Stimulated activated CD8-positive, alpha-beta memory T cell treated with anti-CD3 and anti-CD28 coated beads, Interleukin-12 subunit alpha, Interleukin-12 subunit beta, amount 100 ng/mL, for 1 hour (primary cell): ENCODE measurements around the gene CBX8.

Experiments
- DNase-seq: peaks from one replicate; pipeline ENCODE4 v3.0.0-alpha.2; 2020; ENCODE audit warnings: low read depth

The CBX8 gene

DNA sequence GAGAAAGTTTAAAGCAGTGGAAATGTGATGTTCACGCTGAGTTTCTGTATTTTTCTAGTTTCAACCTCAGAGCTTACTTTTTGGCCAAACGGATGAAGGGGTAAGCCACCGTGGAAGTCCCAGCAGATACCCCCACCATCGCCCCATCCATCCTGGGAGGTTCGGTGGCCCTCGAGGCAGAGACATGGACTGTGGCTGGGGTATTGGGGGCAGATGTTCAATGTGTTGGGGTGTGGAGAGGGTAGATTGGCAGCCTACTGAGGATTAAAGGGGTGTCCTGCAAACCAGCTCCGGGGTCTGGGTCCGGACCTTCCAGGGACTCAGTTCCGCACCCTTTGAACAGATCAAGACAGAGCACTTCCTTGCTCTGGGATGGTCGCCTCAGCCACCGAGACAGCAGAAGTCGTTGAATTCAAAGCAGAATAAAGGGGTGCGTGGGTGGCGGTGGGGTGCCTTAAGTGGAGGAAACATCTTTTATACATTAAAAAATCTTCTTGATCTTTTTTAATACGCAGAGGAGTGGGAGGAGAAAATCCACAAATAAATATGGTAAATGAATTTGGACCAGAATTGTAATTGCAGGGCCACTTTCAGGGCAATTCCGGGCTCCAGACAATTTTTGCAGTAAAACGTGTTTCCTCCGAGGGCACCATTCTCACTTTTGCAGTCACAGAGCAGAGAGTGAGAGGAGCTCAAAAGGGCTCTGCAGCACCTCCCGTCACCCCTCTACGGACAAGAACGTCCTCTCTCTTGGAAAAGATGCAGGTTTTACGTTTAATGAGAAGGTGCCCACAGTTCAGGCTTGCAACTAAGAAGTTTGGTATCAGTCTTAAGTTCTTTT, 8.2 kb upstream of the CBX8 start:
- no peak for DNase-seq

- no peak for DNase-seq
Measured at GRCh38 chr17:79803997-79804855, 7.3 kb upstream of the CBX8 start.

- DNase-seq, result no peak
Measured at GRCh38 chr17:79803421-79803996, 6.6 kb upstream of the CBX8 start.

DNA sequence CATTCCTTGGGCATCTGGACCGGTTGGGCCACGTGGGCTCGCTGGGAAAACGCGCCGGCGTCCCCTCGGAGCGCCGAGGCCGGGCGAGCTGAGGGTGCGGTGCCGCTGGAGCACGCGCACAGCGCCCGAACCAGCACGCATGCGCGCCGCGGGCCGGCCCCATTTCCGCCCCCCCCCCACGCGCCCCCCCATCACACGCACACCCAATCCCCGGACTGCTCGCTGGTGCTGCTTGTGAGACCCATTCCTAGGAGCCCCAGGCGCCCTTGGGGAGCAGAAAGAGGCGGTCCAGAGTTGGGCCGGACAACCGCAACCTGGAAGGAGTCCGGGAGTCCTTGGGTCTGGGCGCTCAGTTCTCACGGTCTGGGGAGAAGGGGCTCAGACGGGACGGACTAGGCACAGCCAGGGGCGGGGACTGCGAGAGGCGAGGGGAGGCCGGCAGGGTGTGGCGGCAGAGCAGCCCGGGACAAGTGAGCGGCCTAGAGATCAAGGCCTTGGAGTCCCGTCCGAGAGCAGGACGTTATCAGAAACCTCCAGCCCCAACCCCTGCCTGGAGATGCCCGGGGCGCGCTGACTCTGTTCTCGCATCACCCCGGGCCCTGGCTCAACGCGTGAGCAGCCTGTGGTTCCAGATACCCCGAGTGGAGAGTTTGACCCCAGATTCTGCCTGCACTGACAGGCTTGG, 6.0 kb upstream of the CBX8 start:
- no peak for DNase-seq

DNA sequence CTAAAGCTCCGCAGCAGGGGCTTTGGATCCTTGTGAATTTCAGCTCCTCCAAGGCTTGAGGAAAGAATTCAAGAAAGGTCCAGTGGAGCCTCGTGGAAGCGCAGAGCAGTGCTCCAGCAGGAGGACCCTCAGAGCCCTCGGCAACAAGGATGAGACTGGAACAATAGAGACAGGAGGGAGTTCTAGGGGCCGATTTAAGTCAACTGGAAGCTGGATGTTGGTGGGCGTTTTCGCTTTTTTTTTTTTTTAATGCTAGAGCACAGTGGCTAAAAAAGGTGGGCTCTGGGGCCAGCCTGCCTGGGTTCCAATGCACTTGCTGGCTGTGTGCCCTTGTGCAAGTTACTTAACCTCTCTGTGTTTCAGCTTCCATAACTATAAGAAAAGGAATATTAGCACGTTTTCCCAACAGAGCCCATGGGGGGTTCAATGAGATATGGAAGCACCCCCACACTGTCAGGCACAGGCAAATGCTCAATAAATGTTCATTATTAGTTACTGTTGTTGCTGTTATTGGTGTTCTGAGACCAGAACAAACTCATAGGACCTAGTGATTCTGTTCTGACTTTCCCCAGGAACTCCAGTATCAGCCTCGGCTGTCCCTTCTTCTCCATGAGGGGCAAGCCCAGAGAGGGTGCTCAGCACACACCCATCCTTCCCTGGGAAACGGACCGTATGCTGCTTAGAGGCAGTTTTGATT, 5.3 kb upstream of the CBX8 start:
- DNase-seq, result no peak

DNA sequence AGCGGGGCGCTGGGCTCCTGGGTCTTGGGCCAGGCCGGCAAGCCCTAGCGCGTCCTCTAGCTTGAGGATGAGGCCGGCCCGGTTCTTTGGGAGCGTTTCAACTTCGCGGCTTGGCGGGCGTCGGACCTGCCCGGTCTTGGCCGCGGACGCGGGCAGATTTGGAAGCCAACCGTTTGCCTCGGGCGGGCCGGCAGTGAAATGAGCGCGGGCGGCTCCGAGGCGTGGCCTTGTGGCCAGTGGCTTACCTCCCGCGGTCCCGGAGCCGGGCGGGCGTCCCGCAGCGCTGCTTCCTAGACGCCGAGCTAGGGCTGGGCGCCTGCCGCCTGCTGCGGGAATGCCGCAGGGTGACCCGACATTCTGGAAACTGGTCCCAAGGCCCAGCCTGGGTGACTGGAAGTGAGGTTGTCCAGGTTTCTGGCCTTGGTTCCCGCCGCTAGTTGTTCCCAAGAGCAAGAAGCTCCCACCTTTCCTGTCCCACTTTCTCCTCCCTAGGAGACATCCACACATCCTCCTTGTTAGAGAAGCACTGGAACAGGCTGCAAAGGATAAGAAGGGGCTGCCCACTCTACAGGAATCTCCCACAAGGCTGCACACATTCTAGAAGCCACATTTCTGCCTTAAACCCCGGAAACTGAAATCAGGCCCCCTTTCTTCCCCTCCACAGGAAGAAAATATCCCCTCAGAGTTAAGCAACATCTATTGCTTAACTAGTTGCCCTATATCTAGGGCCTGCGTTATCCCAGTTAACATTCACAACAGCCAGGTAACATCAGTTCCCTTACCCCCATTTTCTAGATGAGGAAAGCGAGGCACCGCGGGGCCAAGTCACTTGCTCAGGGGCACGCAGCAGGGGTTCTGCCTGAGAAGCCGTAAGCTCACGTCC, 4.5 kb upstream of the CBX8 start:
- DNase-seq, result no peak

DNA sequence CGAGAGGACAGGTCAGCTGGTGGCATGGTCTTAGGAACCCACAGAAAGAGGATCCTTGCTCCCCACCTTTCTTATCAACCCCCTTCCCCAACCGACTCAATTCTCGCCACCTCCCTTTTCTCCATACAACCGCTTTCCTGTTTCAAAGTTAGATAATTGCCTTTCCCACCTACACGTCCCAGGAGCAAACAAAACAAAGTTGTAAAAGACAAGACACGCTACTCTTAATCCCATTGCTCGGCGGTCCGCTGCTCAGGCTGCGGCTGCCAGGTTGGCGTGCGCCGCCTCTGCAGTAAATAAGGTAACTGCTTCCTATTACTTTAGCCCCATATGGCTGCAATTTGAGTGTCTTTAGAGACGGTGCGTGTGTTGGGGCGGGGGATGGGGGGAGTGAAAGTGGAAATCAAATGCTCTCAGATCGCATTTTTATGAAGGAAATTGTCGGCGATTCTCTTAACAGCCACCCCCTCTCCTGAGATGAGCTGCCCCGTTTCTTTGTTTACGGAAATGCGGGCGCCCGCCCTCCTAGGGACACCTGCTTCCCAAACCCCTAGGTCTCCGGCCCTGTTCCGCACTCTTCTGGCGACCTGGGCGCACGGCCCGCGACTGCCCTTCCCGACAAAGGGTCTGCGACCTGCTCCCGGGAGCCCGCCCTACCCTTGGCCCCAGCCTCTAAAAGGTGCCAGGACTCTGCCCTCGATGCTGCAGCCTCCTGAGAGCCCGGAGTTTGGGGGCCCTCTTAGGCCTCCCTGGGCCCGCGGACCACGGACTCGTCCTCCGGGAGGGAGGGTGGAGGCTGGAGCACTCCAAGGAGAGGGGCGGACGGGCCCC, 3.7 kb upstream of the CBX8 start:
- no peak for DNase-seq

DNA sequence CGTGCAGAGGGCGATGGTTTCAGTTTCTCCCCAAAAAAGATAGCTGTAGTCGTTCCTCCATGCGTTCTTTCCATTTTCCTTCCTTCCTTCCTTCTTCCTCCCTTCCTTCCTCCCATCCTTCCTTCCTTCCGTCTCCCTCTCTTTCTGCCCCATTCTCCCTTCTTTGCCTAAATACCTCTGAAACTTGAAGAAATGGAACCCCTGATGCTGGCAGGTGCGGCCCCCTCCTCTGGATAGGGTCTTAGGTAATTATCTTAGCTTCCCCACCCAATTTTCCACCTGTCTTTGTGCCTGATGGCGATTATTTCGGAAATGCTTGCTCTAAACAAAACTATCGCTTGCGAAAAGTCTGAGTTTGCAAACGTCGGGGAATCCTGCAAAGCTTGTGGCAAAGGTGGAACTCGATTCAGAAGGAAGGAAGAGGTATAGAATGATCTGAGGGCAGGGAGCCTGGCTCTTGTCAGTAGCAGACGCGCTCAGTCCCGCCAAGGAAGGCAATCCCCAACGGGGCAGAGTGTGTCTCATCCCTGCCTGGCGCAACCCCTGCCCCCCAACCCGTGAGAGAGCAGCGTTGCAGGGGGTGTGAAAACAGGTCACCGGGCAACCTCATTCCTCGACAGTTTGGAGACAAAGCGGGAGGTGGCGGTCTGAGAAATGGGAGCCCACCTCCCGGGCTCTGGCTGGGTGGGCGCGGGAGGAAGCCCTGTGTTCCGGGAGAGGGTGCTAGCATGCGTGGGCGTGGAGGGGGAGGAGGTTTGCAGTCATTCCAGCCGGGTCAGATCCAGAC, 2.9 kb upstream of the CBX8 start:
- DNase-seq, result no peak

GRCh38 chr17:79799174-79799537, 2.3 kb upstream of the CBX8 start:
- no peak for DNase-seq

- no peak for DNase-seq
Measured at GRCh38 chr17:79798299-79799173, 1.7 kb upstream of the CBX8 start.

DNA sequence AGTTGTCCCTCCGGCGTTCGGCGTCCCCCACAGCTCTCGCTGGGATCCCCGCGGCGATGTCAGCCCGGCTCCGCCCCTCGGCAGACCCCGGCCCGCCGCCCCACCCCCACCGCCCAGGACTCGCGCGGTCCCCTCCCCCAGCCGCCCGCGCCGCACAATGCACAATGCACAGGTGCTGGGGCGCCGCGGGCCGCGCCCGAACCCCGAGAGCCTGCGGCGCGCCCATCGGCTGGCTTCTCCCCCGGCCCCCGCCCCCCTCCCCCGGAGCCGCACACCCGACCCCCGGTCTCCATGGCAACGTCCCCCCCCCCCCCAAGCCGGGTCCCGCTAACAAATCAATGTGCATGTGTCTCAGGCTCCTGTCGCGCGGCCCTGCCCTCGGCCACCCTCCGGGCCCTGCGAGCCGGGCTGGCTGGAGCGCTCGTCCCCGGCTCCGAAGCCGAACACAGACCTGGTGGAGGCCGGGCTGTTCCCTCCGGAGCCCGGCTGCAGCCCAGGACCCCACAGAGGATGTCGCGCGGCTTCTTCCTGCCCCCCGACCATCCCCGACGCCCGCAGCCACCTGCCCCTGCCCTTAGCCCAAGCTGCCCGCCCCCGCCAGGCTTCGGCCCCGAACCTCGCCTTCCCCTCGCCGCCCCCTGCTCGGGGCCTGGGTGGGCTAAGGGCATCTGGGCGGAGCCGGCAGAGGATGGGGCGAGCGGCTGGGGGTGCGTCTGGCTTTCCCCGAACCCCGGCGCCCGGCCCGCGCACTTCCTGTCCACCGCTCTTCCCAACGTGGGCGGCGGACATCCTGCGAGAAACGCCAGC, 818 bp upstream of the CBX8 start:
- no peak for DNase-seq

- no peak for DNase-seq
Measured at GRCh38 chr17:79796444-79796762, 474 bp downstream of the CBX8 start.

- DNase-seq, result no peak
Measured at GRCh38 chr17:79795795-79796443, 958 bp downstream of the CBX8 start.

GRCh38 chr17:79794659-79795511, 2.0 kb downstream of the CBX8 start:
- no peak for DNase-seq

DNA sequence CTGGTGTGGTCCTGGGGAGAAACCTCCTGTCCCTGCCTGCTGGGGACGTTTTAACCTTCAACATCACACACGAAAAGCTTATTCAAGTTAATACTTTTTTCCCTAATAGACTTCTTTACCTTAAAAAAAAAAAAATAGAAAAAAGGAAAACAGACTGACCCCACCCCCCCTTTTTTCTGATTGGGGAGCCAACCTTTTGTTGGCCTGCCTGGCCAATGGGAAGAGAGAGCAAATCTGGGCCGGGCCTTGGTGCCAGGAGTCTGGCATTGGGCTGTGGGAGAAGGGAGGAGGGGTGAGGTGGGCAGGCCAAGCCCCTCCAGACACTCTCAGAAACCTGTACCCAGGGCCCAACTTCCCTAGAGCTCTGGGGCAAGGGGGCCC, 3.0 kb downstream of the CBX8 start:
- DNase-seq, result no peak
